Measurements from ENCODE around the gene C19orf25.

The C19orf25 gene

DNA sequence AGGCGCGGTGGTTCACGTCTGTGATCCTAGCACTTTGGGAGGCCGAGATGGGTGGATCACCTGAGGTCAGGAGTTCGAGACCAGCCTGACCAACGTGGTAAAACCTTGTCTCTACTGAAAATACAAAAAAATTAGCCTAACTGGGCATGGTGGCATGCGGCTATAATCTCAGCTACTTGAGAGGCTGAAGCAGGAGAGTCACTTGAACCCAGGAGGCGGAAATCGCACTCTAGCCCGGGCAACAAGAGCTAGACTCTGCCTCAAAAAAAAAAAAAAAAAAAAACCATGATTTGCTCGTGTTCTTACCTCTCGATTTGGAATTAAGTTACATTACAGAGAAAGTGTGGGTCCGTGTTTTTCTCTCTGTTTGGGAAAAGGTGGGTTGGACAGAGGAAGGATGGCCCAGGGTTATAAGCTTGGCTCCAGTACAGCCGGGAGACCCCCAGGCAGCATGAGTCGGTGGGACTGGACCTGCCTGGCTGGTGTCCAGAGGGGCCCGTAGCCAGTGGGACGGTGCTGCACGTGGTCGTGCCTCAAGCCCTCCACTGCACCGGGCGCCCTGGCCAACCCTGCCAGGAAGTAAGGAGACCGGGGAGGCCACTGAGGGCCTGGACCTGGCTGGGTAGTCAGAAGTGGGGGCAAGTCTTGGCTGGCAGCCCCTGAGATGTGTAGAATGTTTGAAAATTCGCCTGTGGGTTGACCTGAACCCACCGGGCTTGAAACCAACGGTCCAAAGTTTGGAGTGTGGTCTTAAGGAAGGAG is 37.2 kb downstream of the C19orf25 start:
- ATAC-seq, result no peak
- TF ChIP-seq, protein P1, sequence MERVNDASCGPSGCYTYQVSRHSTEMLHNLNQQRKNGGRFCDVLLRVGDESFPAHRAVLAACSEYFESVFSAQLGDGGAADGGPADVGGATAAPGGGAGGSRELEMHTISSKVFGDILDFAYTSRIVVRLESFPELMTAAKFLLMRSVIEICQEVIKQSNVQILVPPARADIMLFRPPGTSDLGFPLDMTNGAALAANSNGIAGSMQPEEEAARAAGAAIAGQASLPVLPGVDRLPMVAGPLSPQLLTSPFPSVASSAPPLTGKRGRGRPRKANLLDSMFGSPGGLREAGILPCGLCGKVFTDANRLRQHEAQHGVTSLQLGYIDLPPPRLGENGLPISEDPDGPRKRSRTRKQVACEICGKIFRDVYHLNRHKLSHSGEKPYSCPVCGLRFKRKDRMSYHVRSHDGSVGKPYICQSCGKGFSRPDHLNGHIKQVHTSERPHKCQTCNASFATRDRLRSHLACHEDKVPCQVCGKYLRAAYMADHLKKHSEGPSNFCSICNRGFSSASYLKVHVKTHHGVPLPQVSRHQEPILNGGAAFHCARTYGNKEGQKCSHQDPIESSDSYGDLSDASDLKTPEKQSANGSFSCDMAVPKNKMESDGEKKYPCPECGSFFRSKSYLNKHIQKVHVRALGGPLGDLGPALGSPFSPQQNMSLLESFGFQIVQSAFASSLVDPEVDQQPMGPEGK (CRISPR knock-in tag; IDR thresholded peaks at IDR 0.05; ENCODE audit: borderline replicate concordance), result no peak
- TF ChIP-seq, protein P2, sequence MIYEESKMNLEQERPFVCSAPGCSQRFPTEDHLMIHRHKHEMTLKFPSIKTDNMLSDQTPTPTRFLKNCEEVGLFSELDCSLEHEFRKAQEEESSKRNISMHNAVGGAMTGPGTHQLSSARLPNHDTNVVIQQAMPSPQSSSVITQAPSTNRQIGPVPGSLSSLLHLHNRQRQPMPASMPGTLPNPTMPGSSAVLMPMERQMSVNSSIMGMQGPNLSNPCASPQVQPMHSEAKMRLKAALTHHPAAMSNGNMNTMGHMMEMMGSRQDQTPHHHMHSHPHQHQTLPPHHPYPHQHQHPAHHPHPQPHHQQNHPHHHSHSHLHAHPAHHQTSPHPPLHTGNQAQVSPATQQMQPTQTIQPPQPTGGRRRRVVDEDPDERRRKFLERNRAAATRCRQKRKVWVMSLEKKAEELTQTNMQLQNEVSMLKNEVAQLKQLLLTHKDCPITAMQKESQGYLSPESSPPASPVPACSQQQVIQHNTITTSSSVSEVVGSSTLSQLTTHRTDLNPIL (CRISPR knock-in tag; IDR thresholded peaks at IDR 0.05; ENCODE audit: low read depth), result no peak
- TF ChIP-seq TOX (CRISPR knock-in tag; IDR thresholded peaks at IDR 0.05; ENCODE audit: borderline replicate concordance), result no peak

DNA sequence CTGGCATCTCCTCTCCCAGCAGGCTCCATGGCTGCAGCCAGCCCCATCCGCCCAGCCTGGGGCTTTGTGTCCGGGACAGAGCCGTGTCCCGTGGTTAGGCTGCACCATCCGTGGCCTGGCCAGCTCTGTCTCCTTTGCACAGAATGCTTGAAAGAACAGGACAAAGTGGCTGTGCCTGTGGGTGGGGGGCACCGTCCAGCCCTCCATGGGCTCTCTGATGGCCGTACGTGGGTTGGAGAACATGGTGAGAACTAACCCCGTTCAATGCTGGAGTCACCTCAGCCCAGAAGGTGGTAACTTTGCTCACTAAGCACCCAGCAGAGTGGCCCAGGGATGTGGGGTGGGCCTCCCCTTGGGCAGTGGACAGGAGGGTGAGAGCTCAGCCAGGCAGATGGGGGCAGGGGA is 38.0 kb downstream of the C19orf25 start:
- TF ChIP-seq ARNTL (CRISPR knock-in tag; IDR thresholded peaks at IDR 0.05; ENCODE audit: borderline replicate concordance, low read depth), result no peak
- no peak for TF ChIP-seq SNAI2 (CRISPR knock-in tag; IDR thresholded peaks at IDR 0.05)
- no peak for TF ChIP-seq ZNF8 (CRISPR knock-in tag; IDR thresholded peaks at IDR 0.05)
- no peak for TF ChIP-seq BACH2 (CRISPR knock-in tag; IDR thresholded peaks at IDR 0.05; ENCODE audit: borderline replicate concordance)
- ATAC-seq, result no peak

DNA sequence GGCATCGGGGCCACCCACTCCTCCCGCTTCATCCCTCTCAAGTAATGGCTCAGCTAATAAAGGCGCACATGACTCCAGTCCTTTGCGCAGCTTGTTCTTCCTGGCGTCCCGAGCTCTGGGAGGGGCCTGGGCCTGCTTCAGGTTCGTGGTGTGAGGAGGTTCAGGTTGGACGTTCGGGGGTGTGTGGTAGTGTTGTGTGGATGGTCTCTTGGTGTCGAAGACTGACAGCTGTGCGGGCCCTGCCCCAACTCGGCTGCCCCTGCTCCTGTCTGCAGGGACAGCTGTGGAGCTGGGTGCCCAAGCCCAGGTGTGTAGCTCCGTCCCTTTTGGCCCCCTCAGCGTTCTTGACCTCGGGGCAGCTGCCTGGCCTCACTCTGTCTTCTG is 38.6 kb downstream of the C19orf25 start:
- no peak for ATAC-seq
- TF ChIP-seq ZFP3 (CRISPR knock-in tag; IDR thresholded peaks at IDR 0.05), result no peak
- no peak for TF ChIP-seq RARB (CRISPR knock-in tag; IDR thresholded peaks at IDR 0.05)
- no peak for TF ChIP-seq ESRRG (CRISPR knock-in tag; IDR thresholded peaks at IDR 0.05)
- TF ChIP-seq CSDC2 (CRISPR knock-in tag; IDR thresholded peaks at IDR 0.05), result no peak
- no peak for TF ChIP-seq BACH2 (CRISPR knock-in tag; IDR thresholded peaks at IDR 0.05; ENCODE audit: borderline replicate concordance)
- TF ChIP-seq, protein P3, sequence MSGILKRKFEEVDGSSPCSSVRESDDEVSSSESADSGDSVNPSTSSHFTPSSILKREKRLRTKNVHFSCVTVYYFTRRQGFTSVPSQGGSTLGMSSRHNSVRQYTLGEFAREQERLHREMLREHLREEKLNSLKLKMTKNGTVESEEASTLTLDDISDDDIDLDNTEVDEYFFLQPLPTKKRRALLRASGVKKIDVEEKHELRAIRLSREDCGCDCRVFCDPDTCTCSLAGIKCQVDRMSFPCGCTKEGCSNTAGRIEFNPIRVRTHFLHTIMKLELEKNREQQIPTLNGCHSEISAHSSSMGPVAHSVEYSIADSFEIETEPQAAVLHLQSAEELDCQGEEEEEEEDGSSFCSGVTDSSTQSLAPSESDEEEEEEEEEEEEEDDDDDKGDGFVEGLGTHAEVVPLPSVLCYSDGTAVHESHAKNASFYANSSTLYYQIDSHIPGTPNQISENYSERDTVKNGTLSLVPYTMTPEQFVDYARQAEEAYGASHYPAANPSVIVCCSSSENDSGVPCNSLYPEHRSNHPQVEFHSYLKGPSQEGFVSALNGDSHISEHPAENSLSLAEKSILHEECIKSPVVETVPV (CRISPR knock-in tag; IDR thresholded peaks at IDR 0.05), result no peak
- TF ChIP-seq, protein P4, sequence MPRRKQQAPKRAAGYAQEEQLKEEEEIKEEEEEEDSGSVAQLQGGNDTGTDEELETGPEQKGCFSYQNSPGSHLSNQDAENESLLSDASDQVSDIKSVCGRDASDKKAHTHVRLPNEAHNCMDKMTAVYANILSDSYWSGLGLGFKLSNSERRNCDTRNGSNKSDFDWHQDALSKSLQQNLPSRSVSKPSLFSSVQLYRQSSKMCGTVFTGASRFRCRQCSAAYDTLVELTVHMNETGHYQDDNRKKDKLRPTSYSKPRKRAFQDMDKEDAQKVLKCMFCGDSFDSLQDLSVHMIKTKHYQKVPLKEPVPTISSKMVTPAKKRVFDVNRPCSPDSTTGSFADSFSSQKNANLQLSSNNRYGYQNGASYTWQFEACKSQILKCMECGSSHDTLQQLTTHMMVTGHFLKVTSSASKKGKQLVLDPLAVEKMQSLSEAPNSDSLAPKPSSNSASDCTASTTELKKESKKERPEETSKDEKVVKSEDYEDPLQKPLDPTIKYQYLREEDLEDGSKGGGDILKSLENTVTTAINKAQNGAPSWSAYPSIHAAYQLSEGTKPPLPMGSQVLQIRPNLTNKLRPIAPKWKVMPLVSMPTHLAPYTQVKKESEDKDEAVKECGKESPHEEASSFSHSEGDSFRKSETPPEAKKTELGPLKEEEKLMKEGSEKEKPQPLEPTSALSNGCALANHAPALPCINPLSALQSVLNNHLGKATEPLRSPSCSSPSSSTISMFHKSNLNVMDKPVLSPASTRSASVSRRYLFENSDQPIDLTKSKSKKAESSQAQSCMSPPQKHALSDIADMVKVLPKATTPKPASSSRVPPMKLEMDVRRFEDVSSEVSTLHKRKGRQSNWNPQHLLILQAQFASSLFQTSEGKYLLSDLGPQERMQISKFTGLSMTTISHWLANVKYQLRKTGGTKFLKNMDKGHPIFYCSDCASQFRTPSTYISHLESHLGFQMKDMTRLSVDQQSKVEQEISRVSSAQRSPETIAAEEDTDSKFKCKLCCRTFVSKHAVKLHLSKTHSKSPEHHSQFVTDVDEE (CRISPR knock-in tag; IDR thresholded peaks at IDR 0.05), result no peak
- no peak for TF ChIP-seq ISL1 (CRISPR knock-in tag; IDR thresholded peaks at IDR 0.05)
- TF ChIP-seq SNAI2 (CRISPR knock-in tag; IDR thresholded peaks at IDR 0.05), result no peak
- TF ChIP-seq, protein P2 (CRISPR knock-in tag; IDR thresholded peaks at IDR 0.05; ENCODE audit: low read depth), result no peak
- TF ChIP-seq ZC3H10 (CRISPR knock-in tag; IDR thresholded peaks at IDR 0.05), result no peak
- TF ChIP-seq GLIS3 (CRISPR knock-in tag; IDR thresholded peaks at IDR 0.05), result no peak
- no peak for TF ChIP-seq PPARA (CRISPR knock-in tag; IDR thresholded peaks at IDR 0.05; ENCODE audit: borderline replicate concordance)
- no peak for TF ChIP-seq ZNF565 (CRISPR knock-in tag; conservative IDR thresholded peaks at IDR 0.05; ENCODE audit: low read depth)
- no peak for TF ChIP-seq ARNTL (CRISPR knock-in tag; IDR thresholded peaks at IDR 0.05; ENCODE audit: borderline replicate concordance, low read depth)
- no peak for TF ChIP-seq ZNF70 (CRISPR knock-in tag; IDR thresholded peaks at IDR 0.05)
- TF ChIP-seq, protein P1 (CRISPR knock-in tag; IDR thresholded peaks at IDR 0.05; ENCODE audit: borderline replicate concordance), result no peak
- no peak for TF ChIP-seq ZFP30 (CRISPR knock-in tag; IDR thresholded peaks at IDR 0.05)

DNA sequence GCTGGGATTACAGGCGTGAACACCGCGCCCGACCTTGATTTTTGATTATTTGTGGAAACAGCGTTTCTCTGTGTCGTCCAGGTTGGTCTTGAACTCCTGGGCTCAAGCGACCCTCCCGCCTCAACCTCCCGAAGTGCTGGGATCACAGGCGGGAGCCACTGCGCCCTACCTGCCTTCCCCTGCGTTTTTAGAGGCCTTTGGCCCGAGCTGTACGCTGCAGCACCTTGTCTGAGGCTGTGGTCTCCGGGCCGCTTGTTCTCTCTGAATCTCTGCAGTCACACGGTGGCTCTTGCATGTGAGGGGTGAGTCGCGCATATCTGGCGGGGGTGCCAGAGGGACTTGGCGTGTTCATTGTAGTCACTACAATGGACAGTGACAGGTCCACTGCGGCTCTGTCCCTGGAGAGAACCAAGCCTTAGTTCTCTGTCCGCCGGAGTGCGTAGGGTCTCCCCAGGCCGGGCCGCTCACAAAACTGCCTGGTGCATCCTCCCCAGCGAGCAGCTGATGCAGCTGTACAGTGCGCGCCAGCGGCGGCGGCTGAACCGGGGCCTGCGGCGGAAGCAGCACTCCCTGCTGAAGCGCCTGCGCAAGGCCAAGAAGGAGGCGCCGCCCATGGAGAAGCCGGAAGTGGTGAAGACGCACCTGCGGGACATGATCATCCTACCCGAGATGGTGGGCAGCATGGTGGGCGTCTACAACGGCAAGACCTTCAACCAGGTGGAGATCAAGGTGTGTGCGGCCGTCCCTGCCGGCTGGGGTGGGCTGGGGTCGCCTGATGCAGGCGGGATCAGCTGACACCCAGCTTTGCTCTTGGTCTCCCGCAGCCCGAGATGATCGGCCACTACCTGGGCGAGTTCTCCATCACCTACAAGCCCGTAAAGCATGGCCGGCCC is 39.2 kb downstream of the C19orf25 start:
- ATAC-seq, result peak; percentile 27

Measured in SK-N-SH treated with all-trans-retinoic acid at 6 μM for 48 hours (cell line).